Measurements from ENCODE around the gene AGBL4.

DNA sequence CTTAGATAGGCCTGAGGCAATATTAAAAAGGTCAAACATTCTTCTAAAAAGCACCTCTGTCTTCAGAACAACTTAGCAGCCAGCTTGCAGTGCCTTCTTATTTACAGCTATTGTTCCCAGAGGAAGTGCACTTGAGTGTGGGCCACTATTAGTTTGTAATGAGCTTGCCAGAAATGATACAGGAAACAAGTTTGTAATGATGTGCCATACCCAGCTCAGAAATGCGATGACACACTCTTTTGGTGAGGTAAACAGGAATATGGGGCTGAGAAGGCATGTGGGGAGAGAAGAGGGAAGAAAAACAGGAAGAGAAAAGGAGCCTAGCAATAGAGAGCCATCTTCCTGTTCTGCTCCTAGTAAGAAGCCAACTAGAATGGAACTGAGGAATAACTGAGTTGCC is 295.4 kb downstream of the AGBL4 start:
- TF ChIP-seq REST (IDR thresholded peaks at IDR 0.05; ENCODE audit: insufficient read depth in 1 of 2, low read depth in 2 of 2, low read length in 2 of 2) = no peak
- TF ChIP-seq TAF1 (IDR thresholded peaks at IDR 0.05; ENCODE audit: borderline replicate concordance, insufficient read depth, low read length) = no peak
- no peak for TF ChIP-seq POLR2AphosphoS5 (IDR thresholded peaks at IDR 0.05; ENCODE audit: low read depth, low read length)
- no peak for TF ChIP-seq SIN3A (IDR thresholded peaks at IDR 0.05; ENCODE audit: borderline replicate concordance, insufficient read depth, low read length)
- TF ChIP-seq FOXP2 (optimal IDR thresholded peaks at IDR 0.05; ENCODE audit: borderline replicate concordance, extremely low read depth, extremely low read length, insufficient read depth) = no peak
